Testis (tissue), 2 donors: ENCODE measurements around the gene SLC16A6.
"Not testable (repeated sequence)": the region's sequence is repeated elsewhere in the genome, so short reads cannot be mapped to it uniquely, and the experiment has no call there.

Experiments
- CTCF ChIP-seq, 3 experiments: fragments of 450-650 bp in 2 of 3; fragments of 200-600 bp in 1 of 3; sonication (generic) in 1 of 3; IDR thresholded peaks; one replicate each; pipeline ENCODE4 v1.5.1; 2016 to 2019; ENCODE audit warnings: antibody characterized with exemption in 3 of 3, mild to moderate bottlenecking in 2 of 3, moderate library complexity in 1 of 3
- POLR2A ChIP-seq: fragments of 450-650 bp; IDR thresholded peaks from one replicate; pipeline ENCODE4 v1.6.1; 2017; ENCODE audit warnings: antibody characterized with exemption, mild to moderate bottlenecking, moderate library complexity

DNA sequence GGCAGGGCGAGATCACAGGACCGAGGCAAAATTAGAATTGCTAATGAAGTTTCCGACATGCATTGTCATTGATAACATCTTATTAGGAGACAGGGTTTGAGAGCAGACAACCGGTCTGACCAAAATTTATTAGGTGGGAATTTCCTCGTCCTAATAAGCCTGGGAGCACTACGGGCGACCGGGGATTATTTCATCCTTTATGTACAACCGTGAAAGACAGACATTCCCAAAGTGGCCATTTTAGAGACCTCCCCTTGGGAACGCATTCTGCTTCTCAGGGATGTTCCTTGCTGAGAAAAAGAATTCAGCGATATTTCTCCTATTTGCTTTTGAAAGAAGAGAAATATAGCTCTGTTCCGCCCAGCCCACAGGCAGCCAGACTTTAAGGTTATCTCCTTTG lies 41.0 kb upstream of the SLC16A6 start:
- not testable (repeated sequence) for TF ChIP-seq POLR2A; CTCF (IDR thresholded peaks at IDR 0.05)
